ENCODE results near the gene COL7A1. TPM values are rescaled to one million over a fixed set of nuclear protein-coding genes. Genes with fewer than 3 reads are reported as not detected.

The COL7A1 gene
- total and polyA plus RNA-seq, 2 of the 13 experiments (the other 11 are each of a cell fraction or from before 2014, with no cell fraction given): 2.7 to 11.7 TPM

- no peak; the same call in none of the 2 replicates for TF ChIP-seq ZNF709 (CRISPR knock-in tag; IDR thresholded peaks at IDR 0.05)
- TF ChIP-seq ZNF496 (CRISPR knock-in tag; IDR thresholded peaks at IDR 0.05; ENCODE audit: insufficient replicate concordance): no peak
- TF ChIP-seq, protein P1, sequence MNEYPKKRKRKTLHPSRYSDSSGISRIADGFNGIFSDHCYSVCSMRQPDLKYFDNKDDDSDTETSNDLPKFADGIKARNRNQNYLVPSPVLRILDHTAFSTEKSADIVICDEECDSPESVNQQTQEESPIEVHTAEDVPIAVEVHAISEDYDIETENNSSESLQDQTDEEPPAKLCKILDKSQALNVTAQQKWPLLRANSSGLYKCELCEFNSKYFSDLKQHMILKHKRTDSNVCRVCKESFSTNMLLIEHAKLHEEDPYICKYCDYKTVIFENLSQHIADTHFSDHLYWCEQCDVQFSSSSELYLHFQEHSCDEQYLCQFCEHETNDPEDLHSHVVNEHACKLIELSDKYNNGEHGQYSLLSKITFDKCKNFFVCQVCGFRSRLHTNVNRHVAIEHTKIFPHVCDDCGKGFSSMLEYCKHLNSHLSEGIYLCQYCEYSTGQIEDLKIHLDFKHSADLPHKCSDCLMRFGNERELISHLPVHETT (CRISPR knock-in tag; conservative IDR thresholded peaks at IDR 0.05): no peak
- TF ChIP-seq, protein P2, sequence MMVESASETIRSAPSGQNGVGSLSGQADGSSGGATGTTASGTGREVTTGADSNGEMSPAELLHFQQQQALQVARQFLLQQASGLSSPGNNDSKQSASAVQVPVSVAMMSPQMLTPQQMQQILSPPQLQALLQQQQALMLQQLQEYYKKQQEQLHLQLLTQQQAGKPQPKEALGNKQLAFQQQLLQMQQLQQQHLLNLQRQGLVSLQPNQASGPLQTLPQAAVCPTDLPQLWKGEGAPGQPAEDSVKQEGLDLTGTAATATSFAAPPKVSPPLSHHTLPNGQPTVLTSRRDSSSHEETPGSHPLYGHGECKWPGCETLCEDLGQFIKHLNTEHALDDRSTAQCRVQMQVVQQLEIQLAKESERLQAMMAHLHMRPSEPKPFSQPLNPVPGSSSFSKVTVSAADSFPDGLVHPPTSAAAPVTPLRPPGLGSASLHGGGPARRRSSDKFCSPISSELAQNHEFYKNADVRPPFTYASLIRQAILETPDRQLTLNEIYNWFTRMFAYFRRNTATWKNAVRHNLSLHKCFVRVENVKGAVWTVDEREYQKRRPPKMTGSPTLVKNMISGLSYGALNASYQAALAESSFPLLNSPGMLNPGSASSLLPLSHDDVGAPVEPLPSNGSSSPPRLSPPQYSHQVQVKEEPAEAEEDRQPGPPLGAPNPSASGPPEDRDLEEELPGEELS (CRISPR knock-in tag; IDR thresholded peaks at IDR 0.05): peak; percentile 11; the same call in 1 of the 2 replicates
- no peak for TF ChIP-seq MBD4 (IDR thresholded peaks at IDR 0.05; ENCODE audit: borderline replicate concordance, low read length)
- peak; percentile 91 for TF ChIP-seq ZNF253 (CRISPR knock-in tag; IDR thresholded peaks at IDR 0.05; ENCODE audit: borderline replicate concordance)
- TF ChIP-seq ZNF570 (CRISPR knock-in tag; IDR thresholded peaks at IDR 0.05; ENCODE audit: borderline replicate concordance): no peak
- peak; percentile 40; the same call in 1 of the 2 replicates for TF ChIP-seq ZBTB43 (CRISPR knock-in tag; conservative IDR thresholded peaks at IDR 0.05)
- no peak for TF ChIP-seq ZSCAN12 (CRISPR knock-in tag; IDR thresholded peaks at IDR 0.05)
- TF ChIP-seq NBN (conservative IDR thresholded peaks at IDR 0.05): no peak
- 0 out of 2 replicates have a peak, but pooled peaks have one; percentile 21 for TF ChIP-seq ARNTL (CRISPR knock-in tag; IDR thresholded peaks at IDR 0.05)
- TF ChIP-seq, protein P3, sequence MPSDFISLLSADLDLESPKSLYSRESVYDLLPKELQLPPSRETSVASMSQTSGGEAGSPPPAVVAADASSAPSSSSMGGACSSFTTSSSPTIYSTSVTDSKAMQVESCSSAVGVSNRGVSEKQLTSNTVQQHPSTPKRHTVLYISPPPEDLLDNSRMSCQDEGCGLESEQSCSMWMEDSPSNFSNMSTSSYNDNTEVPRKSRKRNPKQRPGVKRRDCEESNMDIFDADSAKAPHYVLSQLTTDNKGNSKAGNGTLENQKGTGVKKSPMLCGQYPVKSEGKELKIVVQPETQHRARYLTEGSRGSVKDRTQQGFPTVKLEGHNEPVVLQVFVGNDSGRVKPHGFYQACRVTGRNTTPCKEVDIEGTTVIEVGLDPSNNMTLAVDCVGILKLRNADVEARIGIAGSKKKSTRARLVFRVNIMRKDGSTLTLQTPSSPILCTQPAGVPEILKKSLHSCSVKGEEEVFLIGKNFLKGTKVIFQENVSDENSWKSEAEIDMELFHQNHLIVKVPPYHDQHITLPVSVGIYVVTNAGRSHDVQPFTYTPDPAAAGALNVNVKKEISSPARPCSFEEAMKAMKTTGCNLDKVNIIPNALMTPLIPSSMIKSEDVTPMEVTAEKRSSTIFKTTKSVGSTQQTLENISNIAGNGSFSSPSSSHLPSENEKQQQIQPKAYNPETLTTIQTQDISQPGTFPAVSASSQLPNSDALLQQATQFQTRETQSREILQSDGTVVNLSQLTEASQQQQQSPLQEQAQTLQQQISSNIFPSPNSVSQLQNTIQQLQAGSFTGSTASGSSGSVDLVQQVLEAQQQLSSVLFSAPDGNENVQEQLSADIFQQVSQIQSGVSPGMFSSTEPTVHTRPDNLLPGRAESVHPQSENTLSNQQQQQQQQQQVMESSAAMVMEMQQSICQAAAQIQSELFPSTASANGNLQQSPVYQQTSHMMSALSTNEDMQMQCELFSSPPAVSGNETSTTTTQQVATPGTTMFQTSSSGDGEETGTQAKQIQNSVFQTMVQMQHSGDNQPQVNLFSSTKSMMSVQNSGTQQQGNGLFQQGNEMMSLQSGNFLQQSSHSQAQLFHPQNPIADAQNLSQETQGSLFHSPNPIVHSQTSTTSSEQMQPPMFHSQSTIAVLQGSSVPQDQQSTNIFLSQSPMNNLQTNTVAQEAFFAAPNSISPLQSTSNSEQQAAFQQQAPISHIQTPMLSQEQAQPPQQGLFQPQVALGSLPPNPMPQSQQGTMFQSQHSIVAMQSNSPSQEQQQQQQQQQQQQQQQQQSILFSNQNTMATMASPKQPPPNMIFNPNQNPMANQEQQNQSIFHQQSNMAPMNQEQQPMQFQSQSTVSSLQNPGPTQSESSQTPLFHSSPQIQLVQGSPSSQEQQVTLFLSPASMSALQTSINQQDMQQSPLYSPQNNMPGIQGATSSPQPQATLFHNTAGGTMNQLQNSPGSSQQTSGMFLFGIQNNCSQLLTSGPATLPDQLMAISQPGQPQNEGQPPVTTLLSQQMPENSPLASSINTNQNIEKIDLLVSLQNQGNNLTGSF (CRISPR knock-in tag; IDR thresholded peaks at IDR 0.05): no peak
- TF ChIP-seq, protein P4, sequence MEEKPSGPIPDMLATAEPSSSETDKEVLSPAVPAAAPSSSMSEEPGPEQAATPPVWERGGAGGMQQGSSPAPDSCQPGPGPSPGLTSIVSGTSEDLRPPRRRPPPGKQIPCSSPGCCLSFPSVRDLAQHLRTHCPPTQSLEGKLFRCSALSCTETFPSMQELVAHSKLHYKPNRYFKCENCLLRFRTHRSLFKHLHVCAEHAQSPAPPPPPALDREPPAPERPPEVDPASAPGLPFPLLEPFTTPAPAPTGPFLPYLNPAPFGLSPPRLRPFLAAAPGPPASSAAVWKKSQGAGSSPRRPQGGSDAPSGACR (CRISPR knock-in tag; IDR thresholded peaks at IDR 0.05): peak; percentile 96
- TF ChIP-seq SMAD1 (CRISPR knock-in tag; IDR thresholded peaks at IDR 0.05; ENCODE audit: borderline replicate concordance, low read depth): peak; percentile 91; the same call in 1 of the 2 replicates
- TF ChIP-seq ZNF335 (CRISPR knock-in tag; IDR thresholded peaks at IDR 0.05): no peak
- TF ChIP-seq ARID3A (IDR thresholded peaks at IDR 0.05; ENCODE audit: low read depth, low read length): no peak
Observed at GRCh38 chr3:48635222-48636021, 40.3 kb upstream of the COL7A1 start, which contains the start of gene SLC26A6 (continued).

Measured in HepG2 (cell line).